GM12873 (cell line): ENCODE measurements around the gene DVL1.

ENCODE experiments used
- TF ChIP-seq, protein P1 (sequence below): IDR thresholded peaks from 2 replicates; pipeline ENCODE4 v1.5.1; 2012; ENCODE audit warnings: low read depth, mild to moderate bottlenecking, moderate library complexity, low read length, control low read depth; ENCODE audit not compliant: insufficient read depth; ENCODE audit errors: missing control alignments

Gene DVL1

DNA sequence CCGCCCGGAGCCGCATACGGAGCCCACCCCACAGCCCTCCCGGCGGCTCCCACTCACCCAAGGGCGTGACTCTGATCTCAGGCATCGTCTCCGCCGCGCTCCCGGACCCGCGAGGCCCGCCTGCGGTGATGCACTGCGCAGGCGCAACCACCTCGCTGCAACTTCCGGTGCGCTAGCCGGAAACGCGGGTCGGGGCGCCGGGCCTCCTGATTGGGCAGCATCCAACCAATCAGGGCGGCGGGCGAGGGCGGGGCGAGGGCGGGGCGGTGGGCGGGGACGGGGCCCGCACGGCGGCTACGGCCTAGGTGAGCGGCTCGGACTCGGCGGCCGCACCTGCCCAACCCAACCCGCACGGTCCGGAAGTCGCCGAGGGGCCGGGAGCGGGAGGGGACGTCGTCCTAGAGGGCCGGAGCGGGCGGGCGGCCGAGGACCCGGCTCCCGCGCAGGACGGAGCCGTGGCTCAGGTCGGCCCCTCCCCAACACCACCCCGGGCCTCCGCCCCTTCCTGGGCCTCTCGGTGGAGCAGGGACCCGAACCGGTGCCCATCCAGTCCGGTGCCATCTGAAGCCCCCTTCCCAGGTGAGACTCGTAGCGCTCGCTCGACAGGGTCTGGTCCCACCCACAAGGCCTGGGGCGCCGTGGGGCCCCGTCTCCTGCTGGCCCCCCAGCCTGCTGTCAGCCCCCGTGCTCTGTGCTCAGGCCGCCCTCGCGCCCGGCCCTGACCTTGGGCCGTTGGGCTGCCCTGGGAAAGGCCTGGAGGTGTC lies 24.5 kb downstream of the DVL1 start, which contains the start of the genes CPTP and INTS11:
Gene CPTP, plus strand, starts transcription at position 279 of the 764 bp plus-strand sequence. CDS start 2,109 bp downstream, outside the sequence.
Gene INTS11, minus strand, starts transcription at position 137 of the 764 bp plus-strand sequence. Its CDS starts 52 bp downstream, at position 85.
- TF ChIP-seq, protein P1, sequence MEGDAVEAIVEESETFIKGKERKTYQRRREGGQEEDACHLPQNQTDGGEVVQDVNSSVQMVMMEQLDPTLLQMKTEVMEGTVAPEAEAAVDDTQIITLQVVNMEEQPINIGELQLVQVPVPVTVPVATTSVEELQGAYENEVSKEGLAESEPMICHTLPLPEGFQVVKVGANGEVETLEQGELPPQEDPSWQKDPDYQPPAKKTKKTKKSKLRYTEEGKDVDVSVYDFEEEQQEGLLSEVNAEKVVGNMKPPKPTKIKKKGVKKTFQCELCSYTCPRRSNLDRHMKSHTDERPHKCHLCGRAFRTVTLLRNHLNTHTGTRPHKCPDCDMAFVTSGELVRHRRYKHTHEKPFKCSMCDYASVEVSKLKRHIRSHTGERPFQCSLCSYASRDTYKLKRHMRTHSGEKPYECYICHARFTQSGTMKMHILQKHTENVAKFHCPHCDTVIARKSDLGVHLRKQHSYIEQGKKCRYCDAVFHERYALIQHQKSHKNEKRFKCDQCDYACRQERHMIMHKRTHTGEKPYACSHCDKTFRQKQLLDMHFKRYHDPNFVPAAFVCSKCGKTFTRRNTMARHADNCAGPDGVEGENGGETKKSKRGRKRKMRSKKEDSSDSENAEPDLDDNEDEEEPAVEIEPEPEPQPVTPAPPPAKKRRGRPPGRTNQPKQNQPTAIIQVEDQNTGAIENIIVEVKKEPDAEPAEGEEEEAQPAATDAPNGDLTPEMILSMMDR = no peak

DNA sequence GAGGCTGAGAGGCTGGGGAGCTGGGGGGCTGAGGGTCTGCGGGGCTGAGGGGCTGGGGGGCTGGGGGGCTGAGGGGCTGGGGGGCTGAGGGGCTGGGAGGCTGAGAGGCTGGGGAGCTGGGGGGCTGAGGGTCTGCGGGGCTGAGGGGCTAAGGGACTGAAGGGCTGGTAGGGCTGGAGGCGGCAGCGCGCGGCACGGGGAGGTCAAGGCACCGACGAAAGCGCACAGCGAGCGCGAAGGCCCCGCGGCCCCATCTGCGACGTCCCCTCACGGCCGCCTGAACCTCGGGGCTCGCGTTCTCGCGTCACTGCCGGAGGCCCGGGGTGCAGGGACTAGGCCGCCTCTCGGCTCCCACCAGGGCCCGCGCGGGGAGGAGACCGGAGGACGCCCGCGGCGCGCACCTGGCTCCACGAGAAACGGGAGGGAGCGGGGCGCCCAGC lies 25.1 kb downstream of the DVL1 start:
- TF ChIP-seq, protein P1 = no peak

DNA sequence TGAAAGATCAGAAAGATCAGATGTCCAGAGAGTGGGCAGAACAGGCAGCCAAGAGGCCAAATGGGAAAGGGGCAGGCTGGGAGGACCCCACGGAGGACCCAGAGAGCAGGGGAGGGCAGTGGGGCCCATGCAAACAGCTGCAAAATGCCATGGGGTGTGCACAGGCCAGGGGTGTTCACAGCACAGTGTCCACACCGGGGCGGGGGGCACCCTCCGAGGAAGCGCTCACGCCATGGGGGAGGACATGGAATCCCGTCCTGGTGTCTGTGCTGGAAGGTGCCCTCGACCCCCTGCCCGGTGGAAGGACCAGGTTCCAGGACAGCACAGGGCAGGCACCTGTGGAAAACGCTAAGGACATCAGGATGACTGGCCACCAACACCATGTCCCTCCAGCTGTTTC lies 26.3 kb downstream of the DVL1 start:
- TF ChIP-seq, protein P1 = no peak

DNA sequence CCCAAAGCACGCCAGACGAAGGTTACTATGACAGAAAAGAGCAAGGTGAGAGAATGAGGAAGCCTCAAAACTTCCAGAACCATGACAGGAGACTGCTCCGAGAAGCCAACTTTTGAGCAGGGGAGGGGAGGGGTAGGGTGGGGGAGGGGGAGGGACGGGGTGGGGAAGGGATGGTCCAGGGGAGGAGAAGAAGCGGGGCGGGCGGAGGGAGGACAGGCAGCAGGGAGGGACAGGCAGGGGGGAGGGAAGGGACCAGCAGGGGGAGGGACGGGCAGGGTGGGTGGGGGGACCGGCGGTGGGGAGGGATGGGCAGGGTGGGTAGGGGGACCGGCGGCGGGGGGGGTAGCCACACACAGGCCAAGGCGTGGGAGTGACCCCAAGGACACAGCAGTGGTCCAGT lies 26.8 kb downstream of the DVL1 start:
- TF ChIP-seq, protein P1 = no peak

DNA sequence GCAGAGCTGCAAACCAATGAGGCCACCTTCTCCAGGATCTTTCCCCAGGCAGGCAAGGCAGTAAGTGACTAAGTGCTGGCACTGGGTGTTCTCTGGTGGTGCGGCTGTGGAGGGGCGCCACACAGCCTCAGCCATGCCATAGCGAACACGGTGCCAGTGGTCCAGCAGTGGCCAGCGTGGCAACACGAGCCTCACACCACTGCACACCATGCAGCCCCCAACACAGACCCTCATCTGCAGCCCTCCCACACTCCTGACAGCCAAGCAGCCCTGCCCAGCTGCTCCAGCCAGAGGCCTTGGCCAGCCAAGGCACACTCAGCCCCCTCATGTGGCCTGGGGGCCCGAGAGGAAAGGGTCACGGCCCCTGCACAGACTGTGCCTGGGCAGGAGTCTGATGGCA lies 27.7 kb downstream of the DVL1 start:
- TF ChIP-seq, protein P1 = no peak

DNA sequence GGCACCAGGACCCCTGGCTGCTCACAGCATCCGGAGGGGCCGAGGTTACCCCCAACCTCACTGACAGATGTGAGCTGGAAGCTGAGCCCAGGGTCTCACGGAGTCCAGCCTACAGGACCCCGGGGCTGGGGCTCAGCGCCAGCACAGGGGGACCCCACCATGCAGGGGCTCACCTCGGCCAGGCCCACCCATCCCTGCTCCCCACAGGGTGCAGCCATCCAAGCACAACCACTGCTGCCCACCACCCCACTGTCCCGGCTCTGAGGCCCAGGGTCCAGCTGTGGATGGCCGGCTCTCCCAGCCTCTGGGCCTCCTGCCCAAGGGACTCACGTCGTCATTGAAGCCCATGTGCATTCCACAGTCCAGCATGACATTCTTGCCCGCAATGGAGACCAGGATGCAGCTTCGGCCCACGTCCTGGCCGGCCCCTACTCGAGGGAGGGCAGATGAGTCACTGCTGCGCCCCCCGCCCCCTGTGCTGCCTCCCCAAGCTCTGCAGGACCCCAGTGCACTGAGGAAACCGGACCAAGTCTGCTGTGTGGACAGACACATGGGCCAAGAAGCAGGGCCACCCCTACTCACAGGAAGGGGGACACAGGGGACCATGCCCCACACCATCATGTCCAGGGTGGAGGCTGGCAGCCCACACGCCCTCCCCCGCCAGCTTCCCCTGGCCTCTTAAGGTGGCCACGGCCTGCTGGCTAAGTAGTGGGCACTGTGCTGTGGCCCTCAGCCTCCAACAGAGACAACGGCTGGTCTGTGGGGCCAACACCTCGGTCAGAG lies 28.4 kb downstream of the DVL1 start:
- TF ChIP-seq, protein P1 = no peak

DNA sequence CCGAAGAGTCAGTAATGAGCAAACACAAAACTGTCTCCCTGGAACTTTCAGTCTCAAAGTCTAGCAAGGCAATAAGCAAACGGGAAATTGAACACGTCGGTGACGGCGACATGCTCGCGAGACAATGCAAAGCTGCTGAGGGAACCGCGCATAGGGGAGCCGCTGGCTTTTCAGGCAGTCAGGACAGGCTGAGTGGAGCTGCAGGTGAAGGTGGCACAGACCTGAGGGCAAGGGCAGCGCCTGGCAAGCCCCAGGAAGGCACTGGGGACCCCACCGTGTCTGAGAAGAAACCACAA lies 29.6 kb downstream of the DVL1 start:
- TF ChIP-seq, protein P1 = no peak
